Fibroblast of skin of scalp (primary cell): ENCODE data around the gene TMEM175.

Experiments
- DNase-seq: peaks from one replicate; pipeline ENCODE4 v3.0.0-alpha.2; 2013

The TMEM175 gene

GRCh38 chr4:1006856-1007255 is 74.6 kb downstream of the TMEM175 start:
- no peak for DNase-seq
